DOHH2 (cell line): ENCODE data around the gene NKD1.

Source experiments
- H3F3A ChIP-seq: fragments of 200-600 bp; sonication (generic), shearing (Covaris generic); 2 replicates; pipeline ENCODE4 v1.6.0; 2016; ENCODE audit warnings: antibody characterized with exemption, mild to moderate bottlenecking; ENCODE audit not compliant: control insufficient read depth, insufficient read depth
- H3K27ac ChIP-seq: fragments of 200-600 bp; sonication (generic); 2 replicates; pipeline ENCODE4 v1.5.1; 2014; ENCODE audit warnings: low read depth, mild to moderate bottlenecking, low read length, moderate library complexity
- H3K27me3 ChIP-seq: fragments of 200-600 bp; sonication (generic); 2 replicates; pipeline ENCODE4 v1.6.1; 2014; ENCODE audit warnings: mild to moderate bottlenecking, low read length, mixed read lengths; ENCODE audit not compliant: control insufficient read depth
- H3K36me3 ChIP-seq: fragments of 200-600 bp; sonication (generic); 2 replicates; pipeline ENCODE4 v1.6.1; 2014; ENCODE audit warnings: mild to moderate bottlenecking, low read length, moderate library complexity, mixed read lengths; ENCODE audit not compliant: control insufficient read depth
- H3K4me1 ChIP-seq: fragments of 200-600 bp; sonication (generic); 2 replicates; pipeline ENCODE4 v1.6.1; 2014; ENCODE audit warnings: mild to moderate bottlenecking, low read length, mixed read lengths; ENCODE audit not compliant: control insufficient read depth
- H3K4me2 ChIP-seq: fragments of 200-600 bp; sonication (generic); 2 replicates; pipeline ENCODE4 v1.6.0; 2014; ENCODE audit warnings: mild to moderate bottlenecking, low read length, moderate library complexity
- H3K4me3 ChIP-seq: fragments of 200-600 bp; sonication (generic); 2 replicates; pipeline ENCODE4 v1.5.1; 2014; ENCODE audit warnings: mild to moderate bottlenecking, low read length, mixed read lengths
- H3K79me2 ChIP-seq: fragments of 200-600 bp; sonication (generic); 2 replicates; pipeline ENCODE4 v1.6.1; 2014; ENCODE audit warnings: mild to moderate bottlenecking, low read length, mixed read lengths; ENCODE audit not compliant: control insufficient read depth
- H3K9me2 ChIP-seq: fragments of 200-600 bp; sonication (generic); replicated peaks from 2 replicates; pipeline ENCODE4 v1.6.1; 2014; ENCODE audit warnings: mild to moderate bottlenecking, low read length, mixed read lengths; ENCODE audit not compliant: control insufficient read depth
- H3K9me3 ChIP-seq: fragments of 200-600 bp; sonication (generic); 2 replicates; pipeline ENCODE4 v1.6.1; 2014; ENCODE audit warnings: antibody characterized with exemption, low read length, mixed read lengths; ENCODE audit not compliant: control insufficient read depth, insufficient read depth
- H4K20me1 ChIP-seq: fragments of 200-600 bp; sonication (generic); 2 replicates; pipeline ENCODE4 v1.6.0; 2014; ENCODE audit warnings: low read depth, mild to moderate bottlenecking, antibody characterized with exemption, low read length, moderate library complexity; ENCODE audit not compliant: control insufficient read depth, insufficient read depth
- EZH2phosphoT487 ChIP-seq: fragments of 200-600 bp; sonication (generic); IDR thresholded peaks from 2 replicates; pipeline ENCODE4 v1.6.1; 2017; ENCODE audit warnings: borderline replicate concordance, mild to moderate bottlenecking, antibody characterized with exemption, low read length, moderate library complexity, mixed read lengths
- TF ChIP-seq, protein P1 (sequence below): fragments of 200-600 bp; sonication (generic); IDR thresholded peaks from one replicate; pipeline ENCODE4 v1.5.1; 2014; ENCODE audit warnings: antibody characterized with exemption, mild to moderate bottlenecking, low read depth, low read length; ENCODE audit not compliant: poor library complexity, severe bottlenecking

NKD1 gene

GRCh38 chr16:50632927-50633800 lies 85.0 kb downstream of the NKD1 start:
- H3K27me3 ChIP-seq, result no peaks in the 10 kb centered on the region
- no peaks in the 10 kb centered on the region for H3K9me3 ChIP-seq
- H3K4me3 ChIP-seq, result no peak overlapping the region
- no peaks in the 10 kb centered on the region for H3K79me2 ChIP-seq
- no peaks in the 10 kb centered on the region for H3K36me3 ChIP-seq
- H3K9me2 ChIP-seq, result no peaks in the 10 kb centered on the region
- H4K20me1 ChIP-seq, result no peaks in the 10 kb centered on the region
- no peak for TF ChIP-seq EZH2phosphoT487
- TF ChIP-seq, protein P1, sequence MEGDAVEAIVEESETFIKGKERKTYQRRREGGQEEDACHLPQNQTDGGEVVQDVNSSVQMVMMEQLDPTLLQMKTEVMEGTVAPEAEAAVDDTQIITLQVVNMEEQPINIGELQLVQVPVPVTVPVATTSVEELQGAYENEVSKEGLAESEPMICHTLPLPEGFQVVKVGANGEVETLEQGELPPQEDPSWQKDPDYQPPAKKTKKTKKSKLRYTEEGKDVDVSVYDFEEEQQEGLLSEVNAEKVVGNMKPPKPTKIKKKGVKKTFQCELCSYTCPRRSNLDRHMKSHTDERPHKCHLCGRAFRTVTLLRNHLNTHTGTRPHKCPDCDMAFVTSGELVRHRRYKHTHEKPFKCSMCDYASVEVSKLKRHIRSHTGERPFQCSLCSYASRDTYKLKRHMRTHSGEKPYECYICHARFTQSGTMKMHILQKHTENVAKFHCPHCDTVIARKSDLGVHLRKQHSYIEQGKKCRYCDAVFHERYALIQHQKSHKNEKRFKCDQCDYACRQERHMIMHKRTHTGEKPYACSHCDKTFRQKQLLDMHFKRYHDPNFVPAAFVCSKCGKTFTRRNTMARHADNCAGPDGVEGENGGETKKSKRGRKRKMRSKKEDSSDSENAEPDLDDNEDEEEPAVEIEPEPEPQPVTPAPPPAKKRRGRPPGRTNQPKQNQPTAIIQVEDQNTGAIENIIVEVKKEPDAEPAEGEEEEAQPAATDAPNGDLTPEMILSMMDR, result no peak
- H3F3A ChIP-seq, result no peaks in the 10 kb centered on the region
- no peak overlapping the region for H3K4me2 ChIP-seq
- no peaks in the 10 kb centered on the region for H3K4me1 ChIP-seq
- no peak overlapping the region for H3K27ac ChIP-seq

DNA sequence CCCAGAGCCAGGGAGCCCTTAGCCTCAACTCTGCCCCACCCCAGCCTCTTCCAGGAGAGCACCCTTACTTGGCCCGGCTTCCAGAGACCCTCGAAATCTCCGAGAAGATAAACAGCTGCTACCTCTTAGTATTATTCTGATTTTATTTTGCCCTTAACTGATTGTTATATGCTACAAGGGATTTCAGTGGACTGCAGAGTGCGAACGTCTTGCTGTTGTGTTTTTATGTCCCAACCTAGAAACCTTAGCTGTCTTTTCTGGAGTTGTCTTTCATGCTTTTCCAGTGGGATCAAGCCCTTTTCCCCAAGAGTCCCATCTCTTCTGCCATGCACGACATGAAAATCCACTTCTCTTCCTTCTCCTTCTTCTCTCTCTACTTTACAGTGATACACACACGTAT lies 85.9 kb downstream of the NKD1 start:
- Histone ChIP-seq H3F3A (no peaks in the 10 kb centered on the region), H3K79me2 (no peaks in the 10 kb centered on the region), H3K27me3 (no peaks in the 10 kb centered on the region), H3K9me3 (no peaks in the 10 kb centered on the region), H3K4me3 (no peak overlapping the region), H3K9me2 (no peaks in the 10 kb centered on the region), H4K20me1 (no peaks in the 10 kb centered on the region), H3K27ac (no peak overlapping the region), H3K4me1 (no peaks in the 10 kb centered on the region), H3K36me3 (no peaks in the 10 kb centered on the region), H3K4me2 (no peak overlapping the region)
- TF ChIP-seq EZH2phosphoT487, result no peak
- TF ChIP-seq, protein P1, result no peak

DNA sequence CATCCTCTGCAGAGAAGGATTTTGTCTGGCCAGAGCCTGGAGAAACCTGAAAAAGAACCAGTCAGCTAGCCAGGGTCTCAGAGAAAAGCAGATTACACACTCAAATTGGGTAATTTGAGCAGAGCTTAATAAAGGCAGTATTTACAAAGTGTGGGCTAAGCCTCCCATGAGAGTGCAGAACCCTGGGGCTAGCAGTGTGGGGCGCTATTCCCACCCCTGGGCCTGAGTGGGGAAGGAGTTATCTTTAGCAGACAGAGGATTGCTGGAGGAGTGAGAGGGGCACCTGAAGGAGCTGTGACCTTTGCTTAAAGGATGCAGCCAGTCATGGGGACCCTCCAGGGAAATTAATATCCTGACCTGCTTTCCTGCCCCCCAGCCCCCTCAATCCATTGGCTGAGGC lies 86.8 kb downstream of the NKD1 start:
- H3K36me3 ChIP-seq, result no peaks in the 10 kb centered on the region
- H4K20me1 ChIP-seq, result no peaks in the 10 kb centered on the region
- no peaks in the 10 kb centered on the region for H3K79me2 ChIP-seq
- no peaks in the 10 kb centered on the region for H3K4me1 ChIP-seq
- no peak overlapping the region for H3K27ac ChIP-seq
- no peak overlapping the region for H3K4me2 ChIP-seq
- no peaks in the 10 kb centered on the region for H3K9me3 ChIP-seq
- H3K27me3 ChIP-seq, result no peaks in the 10 kb centered on the region
- TF ChIP-seq EZH2phosphoT487, result no peak
- TF ChIP-seq, protein P1, result no peak
- no peaks in the 10 kb centered on the region for H3F3A ChIP-seq
- no peaks in the 10 kb centered on the region for H3K9me2 ChIP-seq
- no peak overlapping the region for H3K4me3 ChIP-seq
